Measurements from ENCODE around the gene DCAF11. TPM values are rescaled to one million over a fixed set of nuclear protein-coding genes. Genes with fewer than 3 reads are reported as not detected.

Gene DCAF11
- total RNA-seq, 1 donor from 2014 or later = 75.6 TPM

GRCh38 chr14:24072436-24072835 is 42.1 kb upstream of the DCAF11 start:
- H3K36me3 ChIP-seq = no peaks in the 10 kb centered on the region
- no peak for DNase-seq (ENCODE audit: extremely low spot score in 2 of 2)
- H3K27me3 ChIP-seq = no peaks in the 10 kb centered on the region
- no peak for TF ChIP-seq POLR2AphosphoS5 (IDR thresholded peaks at IDR 0.05; ENCODE audit: insufficient read depth in 1 of 2, low read depth in 1 of 2)
- TF ChIP-seq CTCF (IDR thresholded peaks at IDR 0.05) = no peak
- no peak for TF ChIP-seq POLR2A (IDR thresholded peaks at IDR 0.05)
- no peak overlapping the region for H3K27ac ChIP-seq
- no peaks in the 10 kb centered on the region for H3K9me3 ChIP-seq
- intact Hi-C loops (cut with DNase I) = no loop called here
- peaks cover 13% of the 10 kb centered on the region for H3K4me1 ChIP-seq
- no peak overlapping the region for H3K4me3 ChIP-seq

- no peaks in the 10 kb centered on the region for H3K9me3 ChIP-seq
- H3K27ac ChIP-seq = no peak overlapping the region
- no peak overlapping the region for H3K4me3 ChIP-seq
- no peak for TF ChIP-seq POLR2A (IDR thresholded peaks at IDR 0.05)
- TF ChIP-seq CTCF (IDR thresholded peaks at IDR 0.05) = no peak
- TF ChIP-seq POLR2AphosphoS5 (IDR thresholded peaks at IDR 0.05; ENCODE audit: insufficient read depth in 1 of 2, low read depth in 1 of 2) = no peak
- intact Hi-C loops (cut with DNase I) = no loop called here
- H3K27me3 ChIP-seq = no peaks in the 10 kb centered on the region
- no peak for DNase-seq (ENCODE audit: extremely low spot score in 2 of 2)
- H3K36me3 ChIP-seq = no peaks in the 10 kb centered on the region
- H3K4me1 ChIP-seq = peaks cover 13% of the 10 kb centered on the region
Measured at GRCh38 chr14:24072881-24073877, 41.4 kb upstream of the DCAF11 start.

GRCh38 chr14:24074625-24075484 is 39.7 kb upstream of the DCAF11 start:
- DNase-seq (ENCODE audit: extremely low spot score in 2 of 2) = no peak
- Histone ChIP-seq H3K4me3 (no peak overlapping the region), H3K9me3 (no peaks in the 10 kb centered on the region), H3K36me3 (no peaks in the 10 kb centered on the region), H3K27me3 (no peaks in the 10 kb centered on the region), H3K27ac (no peak overlapping the region), H3K4me1 (peaks cover 13% of the 10 kb centered on the region)
- intact Hi-C loops (cut with DNase I) = no loop called here
- TF ChIP-seq POLR2AphosphoS5 (IDR thresholded peaks at IDR 0.05; ENCODE audit: insufficient read depth in 1 of 2, low read depth in 1 of 2) (no peak), CTCF (IDR thresholded peaks at IDR 0.05) (no peak), POLR2A (IDR thresholded peaks at IDR 0.05) (no peak)

GRCh38 chr14:24075485-24076301 is 38.9 kb upstream of the DCAF11 start:
- Histone ChIP-seq H3K4me3 (no peak overlapping the region), H3K9me3 (no peaks in the 10 kb centered on the region), H3K36me3 (no peaks in the 10 kb centered on the region), H3K27me3 (no peaks in the 10 kb centered on the region), H3K4me1 (peaks cover 16% of the 10 kb centered on the region), H3K27ac (no peak overlapping the region)
- intact Hi-C loops (cut with DNase I) = no loop called here
- TF ChIP-seq CTCF (IDR thresholded peaks at IDR 0.05) (no peak), POLR2AphosphoS5 (IDR thresholded peaks at IDR 0.05; ENCODE audit: insufficient read depth in 1 of 2, low read depth in 1 of 2) (no peak), POLR2A (IDR thresholded peaks at IDR 0.05) (no peak)
- no peak for DNase-seq (ENCODE audit: extremely low spot score in 2 of 2)

All from vagina (tissue), 2 donors.